Gastrocnemius medialis (tissue), 4 donors: ENCODE measurements around the gene WDR81.

ENCODE experiments used
- POLR2A ChIP-seq, 2 donors: fragments of 450-650 bp; IDR thresholded peaks; one replicate each; pipeline ENCODE4 v1.6.1; 2017; ENCODE audit warnings: antibody characterized with exemption in 2 of 2, mild to moderate bottlenecking in 2 of 2, moderate library complexity in 2 of 2
- TF ChIP-seq, protein P1 (sequence below), 5 experiments: fragments of 450-650 bp in 3 of 5; fragments of 200-600 bp in 2 of 5; sonication (generic) in 2 of 5; IDR thresholded peaks in 4 of 5; conservative IDR thresholded peaks in 1 of 5; 1 replicate in 4 of 5; 2 replicates in 1 of 5; pipeline ENCODE4 v1.5.1; 2016 to 2019; ENCODE audit warnings: antibody characterized with exemption in 5 of 5, mild to moderate bottlenecking in 3 of 5, moderate library complexity in 3 of 5

DNA sequence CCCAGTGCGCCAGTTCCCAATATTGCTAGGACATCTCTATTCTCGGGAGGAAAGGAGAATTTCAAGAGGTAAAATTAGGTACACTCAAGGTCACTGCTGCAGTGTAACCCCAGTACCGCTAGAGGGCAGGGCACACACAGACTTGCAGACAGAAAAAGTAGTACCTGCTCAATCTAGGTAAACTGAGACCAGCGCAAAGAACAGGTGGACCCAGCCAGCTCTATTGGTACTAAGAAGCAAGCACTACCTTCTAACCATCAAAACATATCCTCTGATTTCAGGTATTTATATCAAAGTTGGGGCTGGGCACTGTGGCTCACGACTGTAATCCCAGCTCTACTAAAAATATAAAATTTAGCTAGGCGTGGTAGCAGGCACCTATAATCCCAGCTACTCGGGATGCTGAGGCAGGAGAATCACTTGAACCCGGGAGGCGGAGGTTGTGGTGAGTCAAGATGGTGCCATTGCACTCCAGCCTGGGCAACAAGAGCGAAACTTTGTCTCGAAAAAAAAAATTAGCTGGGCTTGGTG is 3.6 kb upstream of the WDR81 start:
- TF ChIP-seq, protein P1, sequence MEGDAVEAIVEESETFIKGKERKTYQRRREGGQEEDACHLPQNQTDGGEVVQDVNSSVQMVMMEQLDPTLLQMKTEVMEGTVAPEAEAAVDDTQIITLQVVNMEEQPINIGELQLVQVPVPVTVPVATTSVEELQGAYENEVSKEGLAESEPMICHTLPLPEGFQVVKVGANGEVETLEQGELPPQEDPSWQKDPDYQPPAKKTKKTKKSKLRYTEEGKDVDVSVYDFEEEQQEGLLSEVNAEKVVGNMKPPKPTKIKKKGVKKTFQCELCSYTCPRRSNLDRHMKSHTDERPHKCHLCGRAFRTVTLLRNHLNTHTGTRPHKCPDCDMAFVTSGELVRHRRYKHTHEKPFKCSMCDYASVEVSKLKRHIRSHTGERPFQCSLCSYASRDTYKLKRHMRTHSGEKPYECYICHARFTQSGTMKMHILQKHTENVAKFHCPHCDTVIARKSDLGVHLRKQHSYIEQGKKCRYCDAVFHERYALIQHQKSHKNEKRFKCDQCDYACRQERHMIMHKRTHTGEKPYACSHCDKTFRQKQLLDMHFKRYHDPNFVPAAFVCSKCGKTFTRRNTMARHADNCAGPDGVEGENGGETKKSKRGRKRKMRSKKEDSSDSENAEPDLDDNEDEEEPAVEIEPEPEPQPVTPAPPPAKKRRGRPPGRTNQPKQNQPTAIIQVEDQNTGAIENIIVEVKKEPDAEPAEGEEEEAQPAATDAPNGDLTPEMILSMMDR (IDR thresholded peaks at IDR 0.05 in 4 of 5, conservative IDR thresholded peaks at IDR 0.05 in 1 of 5): peak; percentile 97 to 99 (median 98)
- no peak for TF ChIP-seq POLR2A (IDR thresholded peaks at IDR 0.05)
